H1 (cell line): ENCODE measurements around the gene SPATA6L.

Experiments
- EGR1 ChIP-seq: IDR thresholded peaks from 2 replicates; pipeline ENCODE4 v1.6.1; 2011; ENCODE audit warnings: low read depth, low read length, borderline replicate concordance
- EZH2 ChIP-seq: fragments of 200-600 bp; sonication (generic); IDR thresholded peaks from 2 replicates; pipeline ENCODE4 v1.7.1; 2012; ENCODE audit warnings: low read depth, mild to moderate bottlenecking, moderate library complexity, low read length, inconsistent platforms; ENCODE audit not compliant: severe bottlenecking
- GABPA ChIP-seq: IDR thresholded peaks from 2 replicates; pipeline ENCODE4 v1.6.1; 2011; ENCODE audit warnings: mild to moderate bottlenecking, low read length, moderate library complexity, borderline replicate concordance; ENCODE audit not compliant: insufficient read depth
- HDAC6 ChIP-seq: IDR thresholded peaks from one replicate; pipeline ENCODE4 v1.7.1; 2012; ENCODE audit warnings: low read depth, mild to moderate bottlenecking, inconsistent platforms, low read length, moderate library complexity
- JUN ChIP-seq: IDR thresholded peaks from 2 replicates; pipeline ENCODE4 v1.6.1; 2011; ENCODE audit warnings: low read depth, mild to moderate bottlenecking, improper control_type of control experiment, low read length
- MAFK ChIP-seq: IDR thresholded peaks from 2 replicates; pipeline ENCODE4 v1.6.1; 2012; ENCODE audit warnings: low read depth, mild to moderate bottlenecking, improper control_type of control experiment, low read length
- POLR2A ChIP-seq, 2 experiments: IDR thresholded peaks; 1 replicate in 1 of 2; 2 replicates in 1 of 2; pipeline ENCODE4 v1.6.1; 2011; ENCODE audit warnings: low read depth in 2 of 2, low read length in 2 of 2, mild to moderate bottlenecking in 2 of 2; ENCODE audit errors: control extremely low read depth in 1 of 2
- RNF2 ChIP-seq: fragments of 200-900, 300-1000 bp; sonication (generic); IDR thresholded peaks from 2 replicates; pipeline ENCODE4 v1.7.1; 2016; ENCODE audit warnings: borderline replicate concordance, low read depth, mild to moderate bottlenecking, antibody characterized with exemption, low read length; ENCODE audit not compliant: poor library complexity, severe bottlenecking; ENCODE audit errors: missing control alignments
- SP1 ChIP-seq: IDR thresholded peaks from 2 replicates; pipeline ENCODE4 v1.6.1; 2011; ENCODE audit warnings: low read depth, low read length
- SRF ChIP-seq: IDR thresholded peaks from 2 replicates; pipeline ENCODE4 v1.6.1; 2011; ENCODE audit warnings: mild to moderate bottlenecking, low read depth, low read length, moderate library complexity
- TAF1 ChIP-seq: IDR thresholded peaks from 2 replicates; pipeline ENCODE4 v1.6.1; 2011; ENCODE audit warnings: mild to moderate bottlenecking, low read depth, low read length
- YY1 ChIP-seq: IDR thresholded peaks from 2 replicates; pipeline ENCODE4 v1.6.1; 2011; ENCODE audit warnings: low read depth, mild to moderate bottlenecking, low read length
- TF ChIP-seq, protein P1 (sequence below), 3 experiments: IDR thresholded peaks; 1 replicate in 2 of 3; 2 replicates in 1 of 3; pipeline versions ENCODE4 v1.5.1 to v1.6.1; 2011; ENCODE audit warnings: low read length in 3 of 3, mild to moderate bottlenecking in 3 of 3, inconsistent platforms in 2 of 3, low read depth in 1 of 3, moderate library complexity in 1 of 3; ENCODE audit not compliant: insufficient read depth in 1 of 3; ENCODE audit errors: control extremely low read depth in 1 of 3

DNA sequence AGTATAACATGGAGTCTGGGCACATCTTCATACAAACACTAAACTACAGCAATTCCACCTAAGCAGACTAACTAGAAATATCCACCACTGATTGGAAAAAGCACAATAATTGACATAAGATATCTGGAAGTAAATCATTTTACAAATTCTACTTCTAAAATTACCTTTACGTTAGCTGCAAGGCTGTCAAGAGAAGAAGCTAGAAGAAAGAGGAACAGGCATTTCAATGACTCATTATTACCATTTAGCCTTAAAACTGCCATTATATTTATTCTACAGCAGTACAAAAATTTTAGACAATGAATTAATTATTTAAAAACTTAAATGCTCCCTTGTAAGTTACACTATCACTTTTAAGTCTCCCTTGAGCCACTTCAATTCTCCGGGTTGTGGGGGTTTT is 47.6 kb downstream of the SPATA6L start:
- TF ChIP-seq POLR2A (IDR thresholded peaks at IDR 0.05; ENCODE audit: control extremely low read depth in 1 of 2, low read depth in 2 of 2, low read length in 2 of 2): no peak
- TF ChIP-seq RNF2: no peak
- TF ChIP-seq, protein P1, sequence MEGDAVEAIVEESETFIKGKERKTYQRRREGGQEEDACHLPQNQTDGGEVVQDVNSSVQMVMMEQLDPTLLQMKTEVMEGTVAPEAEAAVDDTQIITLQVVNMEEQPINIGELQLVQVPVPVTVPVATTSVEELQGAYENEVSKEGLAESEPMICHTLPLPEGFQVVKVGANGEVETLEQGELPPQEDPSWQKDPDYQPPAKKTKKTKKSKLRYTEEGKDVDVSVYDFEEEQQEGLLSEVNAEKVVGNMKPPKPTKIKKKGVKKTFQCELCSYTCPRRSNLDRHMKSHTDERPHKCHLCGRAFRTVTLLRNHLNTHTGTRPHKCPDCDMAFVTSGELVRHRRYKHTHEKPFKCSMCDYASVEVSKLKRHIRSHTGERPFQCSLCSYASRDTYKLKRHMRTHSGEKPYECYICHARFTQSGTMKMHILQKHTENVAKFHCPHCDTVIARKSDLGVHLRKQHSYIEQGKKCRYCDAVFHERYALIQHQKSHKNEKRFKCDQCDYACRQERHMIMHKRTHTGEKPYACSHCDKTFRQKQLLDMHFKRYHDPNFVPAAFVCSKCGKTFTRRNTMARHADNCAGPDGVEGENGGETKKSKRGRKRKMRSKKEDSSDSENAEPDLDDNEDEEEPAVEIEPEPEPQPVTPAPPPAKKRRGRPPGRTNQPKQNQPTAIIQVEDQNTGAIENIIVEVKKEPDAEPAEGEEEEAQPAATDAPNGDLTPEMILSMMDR (IDR thresholded peaks at IDR 0.05; ENCODE audit: control extremely low read depth in 1 of 3, insufficient read depth in 1 of 3, low read depth in 1 of 3, low read length in 3 of 3): no peak
- no peak for TF ChIP-seq SRF
- no peak for TF ChIP-seq JUN
- no peak for TF ChIP-seq EZH2
- TF ChIP-seq HDAC6: no peak
- TF ChIP-seq GABPA: no peak
- no peak for TF ChIP-seq TAF1
- no peak for TF ChIP-seq YY1
- TF ChIP-seq MAFK: no peak
- no peak for TF ChIP-seq SP1
- TF ChIP-seq EGR1: no peak
